Sigmoid colon (tissue), 4 donors: ENCODE results near the gene RNF8.

ENCODE experiments used
- CTCF ChIP-seq, 4 experiments: fragments of 450-650 bp in 3 of 4; fragments of 200-600 bp in 1 of 4; IDR thresholded peaks; one replicate each; pipeline ENCODE4 v1.5.1; 2016 to 2019; ENCODE audit warnings: antibody characterized with exemption in 4 of 4, mild to moderate bottlenecking in 3 of 4, moderate library complexity in 2 of 4
- EP300 ChIP-seq, 4 donors: sonication (generic); formaldehyde crosslinking; IDR thresholded peaks; one replicate each; pipeline ENCODE4 v1.6.1; 2017; ENCODE audit warnings: antibody characterized with exemption in 4 of 4
- POLR2A ChIP-seq, 2 donors: fragments of 450-650 bp; IDR thresholded peaks; one replicate each; pipeline ENCODE4 v1.6.1; 2016; ENCODE audit warnings: antibody characterized with exemption in 2 of 2, mild to moderate bottlenecking in 2 of 2, moderate library complexity in 2 of 2
- POLR2AphosphoS5 ChIP-seq, 4 donors: sonication (generic); formaldehyde crosslinking; IDR thresholded peaks; one replicate each; pipeline ENCODE4 v1.6.1; 2017; ENCODE audit warnings: antibody characterized with exemption in 4 of 4

GRCh38 chr6:37435373-37435772, 81.6 kb downstream of the RNF8 start:
- no peak for TF ChIP-seq POLR2AphosphoS5 (IDR thresholded peaks at IDR 0.05)
- no peak for TF ChIP-seq CTCF (IDR thresholded peaks at IDR 0.05)
- TF ChIP-seq POLR2A (IDR thresholded peaks at IDR 0.05), result no peak
- no peak for TF ChIP-seq EP300 (IDR thresholded peaks at IDR 0.05)
